Smooth muscle cell (in vitro differentiated cells): ENCODE measurements around the gene FAM171A2. TPM values are rescaled to one million over a fixed set of nuclear protein-coding genes. Genes with fewer than 3 reads are reported as not detected.

ENCODE experiments used
- DNase-seq: peaks from one replicate; lab custom pipeline; 2025; ENCODE audit not compliant: unreplicated experiment; lab: John Stamatoyannopoulos, UW
- H2AFZ ChIP-seq: fragments of 200-600 bp; sonication (generic); 2 replicates; pipeline ENCODE4 v1.6.0; 2016; ENCODE audit warnings: antibody characterized with exemption, low read depth, mild to moderate bottlenecking
- H3F3A ChIP-seq: fragments of 200-600 bp; sonication (generic); 2 replicates; pipeline ENCODE4 v1.6.0; 2017; ENCODE audit warnings: antibody characterized with exemption, low read depth
- H3K27ac ChIP-seq: fragments of 200-600 bp; sonication (generic); 2 replicates; pipeline ENCODE4 v1.5.1; 2016; ENCODE audit warnings: low read depth, mild to moderate bottlenecking
- H3K27me3 ChIP-seq: fragments of 200-600 bp; sonication (generic); 2 replicates; pipeline ENCODE4 v1.6.1; 2016; ENCODE audit warnings: low read depth, mild to moderate bottlenecking
- H3K36me3 ChIP-seq: fragments of 200-600 bp; sonication (generic); 2 replicates; pipeline ENCODE4 v1.5.1; 2016; ENCODE audit warnings: low read depth
- H3K4me1 ChIP-seq: fragments of 200-600 bp; sonication (generic); 2 replicates; pipeline ENCODE4 v1.5.1; 2016; ENCODE audit warnings: low read depth
- H3K4me2 ChIP-seq: fragments of 200-600 bp; sonication (generic); 2 replicates; pipeline ENCODE4 v1.6.0; 2016; ENCODE audit warnings: mild to moderate bottlenecking
- H3K4me3 ChIP-seq: fragments of 200-600 bp; sonication (generic); 2 replicates; pipeline ENCODE4 v1.5.1; 2016; ENCODE audit warnings: mild to moderate bottlenecking
- H3K79me2 ChIP-seq: fragments of 200-600 bp; sonication (generic); 2 replicates; pipeline ENCODE4 v1.6.0; 2016; ENCODE audit warnings: low read depth, mild to moderate bottlenecking
- H3K9ac ChIP-seq: fragments of 200-600 bp; sonication (generic); 2 replicates; pipeline ENCODE4 v1.6.0; 2016; ENCODE audit warnings: low read depth
- H3K9me3 ChIP-seq: fragments of 200-600 bp; sonication (generic); replicated peaks from 2 replicates; pipeline ENCODE4 v1.5.1; 2016; ENCODE audit warnings: low read depth
- H4K20me1 ChIP-seq: fragments of 200-600 bp; sonication (generic); 2 replicates; pipeline ENCODE4 v1.6.0; 2016; ENCODE audit warnings: low read depth
- CTCF ChIP-seq: fragments of 200-600 bp; sonication (generic); IDR thresholded peaks from 2 replicates; pipeline ENCODE4 v1.5.1; 2017; ENCODE audit warnings: borderline replicate concordance, mild to moderate bottlenecking, antibody characterized with exemption; ENCODE audit not compliant: insufficient read depth, poor library complexity, severe bottlenecking
- WGBS: methylation state at CpG from one replicate; pipeline ENCODE4 v1.1.7; 2016; ENCODE audit warnings: low lambda C conversion rate; 5-methylcytosine and 5-hydroxymethylcytosine counted together
- polyA plus RNA-seq: library from polyadenylated mRNA; unstranded; fragments of >200 nt; fragmentation: Nextera tagmentation; extraction: Ambion mirVana; gene quantifications from 2 replicates; pipeline ENCODE4 v1.2.1, GENCODE V29; 2016
- total RNA-seq: library from RNA; depleted of rRNA; stranded (reverse); fragments of >200 nt; gene quantifications from 2 replicates; pipeline ENCODE4 v1.2.3, GENCODE V29; 2014

The FAM171A2 gene
- total and polyA plus RNA-seq, 2 experiments from 2014 or later: 28.4 to 31.5 TPM

GRCh38 chr17:44355642-44356099 is 8.0 kb downstream of the FAM171A2 start:
- no peaks in the 10 kb centered on the region for H3K36me3 ChIP-seq
- no peak overlapping the region for H3K4me3 ChIP-seq
- no peak for TF ChIP-seq CTCF
- H3K79me2 ChIP-seq: no peaks in the 10 kb centered on the region
- peaks cover 7% of the 10 kb centered on the region for H3K4me1 ChIP-seq
- H3K4me2 ChIP-seq: no peak overlapping the region
- H3K27ac ChIP-seq: no peak overlapping the region
- H3K27me3 ChIP-seq: no peaks in the 10 kb centered on the region
- no peak for DNase-seq
- 92% methylated on average over 17 of the region's 17 CpGs for WGBS
- peaks cover 12% of the 10 kb centered on the region for H3F3A ChIP-seq
- H3K9ac ChIP-seq: no peak overlapping the region
- H4K20me1 ChIP-seq: peaks cover 29% of the 10 kb centered on the region
- H2AFZ ChIP-seq: no peak overlapping the region
- H3K9me3 ChIP-seq: no peaks in the 10 kb centered on the region

DNA sequence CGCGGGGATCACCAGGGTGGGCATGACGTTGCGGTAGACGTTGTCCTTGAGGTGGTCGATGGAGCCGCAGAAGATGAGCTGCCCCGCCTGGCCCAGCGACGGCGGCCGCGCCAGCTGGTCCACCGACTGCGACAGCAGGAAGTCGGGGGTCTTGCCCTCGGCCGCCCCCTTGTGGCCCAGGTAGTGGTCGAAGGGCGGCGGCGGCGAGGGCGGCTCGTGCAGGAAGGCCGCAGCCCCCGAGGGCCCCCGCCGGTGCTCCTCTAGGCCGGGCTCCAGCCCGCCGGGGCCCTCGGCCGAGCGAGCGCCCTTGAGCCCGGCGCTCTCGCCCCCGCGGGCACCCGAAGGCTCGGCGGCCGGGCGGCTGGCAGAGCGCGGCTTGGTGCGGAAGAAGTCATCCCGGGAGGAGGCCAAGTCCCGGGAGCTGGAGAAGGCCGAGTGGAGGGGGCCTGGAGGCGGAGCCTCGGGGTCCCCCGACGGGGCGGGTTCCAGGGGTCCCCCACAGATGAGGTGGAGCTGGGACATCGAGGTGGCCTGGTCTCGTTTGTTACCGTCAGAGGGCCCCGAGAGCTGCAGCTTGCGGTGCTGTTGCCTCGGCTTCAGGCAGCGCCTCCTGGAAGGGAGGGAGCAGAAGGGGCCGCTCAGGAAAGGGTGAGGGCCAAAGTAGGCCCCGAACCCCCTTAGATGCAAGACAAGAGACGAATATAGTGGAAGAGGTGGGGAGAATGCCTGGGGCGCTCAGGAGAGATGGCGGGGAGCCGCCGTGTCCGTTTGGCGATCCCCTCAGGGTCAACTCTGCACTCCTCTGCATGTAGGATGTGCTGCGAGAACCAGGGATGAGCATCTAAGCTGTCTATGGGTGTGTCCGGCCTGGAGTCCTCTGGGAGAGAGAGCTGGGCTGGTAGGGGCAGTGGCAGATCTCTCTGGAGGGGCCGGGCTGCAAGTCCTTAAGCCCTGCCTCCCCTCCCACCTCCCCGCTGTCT is 8.8 kb downstream of the FAM171A2 start:
- Histone ChIP-seq H2AFZ (no peak overlapping the region), H3K9me3 (no peaks in the 10 kb centered on the region), H3K4me1 (no peaks in the 10 kb centered on the region), H3K27me3 (no peaks in the 10 kb centered on the region), H3K36me3 (no peaks in the 10 kb centered on the region), H3K4me3 (peak overlapping the region; percentile 55), H3K27ac (no peak overlapping the region), H3K9ac (no peak overlapping the region), H3K4me2 (peak overlapping the region; percentile 91), H3K79me2 (no peaks in the 10 kb centered on the region), H4K20me1 (peaks cover 21% of the 10 kb centered on the region), H3F3A (peaks cover 12% of the 10 kb centered on the region)
- 34% methylated on average over 61 of the region's 77 CpGs for WGBS
- peak; percentile 68 for TF ChIP-seq CTCF
- peak; percentile 20 for DNase-seq

- H3K36me3 ChIP-seq: no peaks in the 10 kb centered on the region
- H3K4me1 ChIP-seq: no peaks in the 10 kb centered on the region
- H3F3A ChIP-seq: peaks cover 7% of the 10 kb centered on the region
- no peak for TF ChIP-seq CTCF
- H2AFZ ChIP-seq: no peak overlapping the region
- no peak overlapping the region for H3K9ac ChIP-seq
- DNase-seq: peak; percentile 44
- no peaks in the 10 kb centered on the region for H3K79me2 ChIP-seq
- H3K27ac ChIP-seq: no peak overlapping the region
- peaks cover 11% of the 10 kb centered on the region for H4K20me1 ChIP-seq
- WGBS: 2% methylated on average over 50 of the region's 98 CpGs
- no peaks in the 10 kb centered on the region for H3K27me3 ChIP-seq
- no peaks in the 10 kb centered on the region for H3K9me3 ChIP-seq
- peak overlapping the region; percentile 55 for H3K4me3 ChIP-seq
- peak overlapping the region; percentile 91 for H3K4me2 ChIP-seq
Measured at GRCh38 chr17:44353672-44354331, 9.9 kb downstream of the FAM171A2 start.
